Fibroblast of villous mesenchyme (primary cell): ENCODE measurements around the gene ZNHIT6. TPM values are rescaled to one million over a fixed set of nuclear protein-coding genes. Genes with fewer than 3 reads are reported as not detected.
"Not testable (repeated sequence)": the region's sequence is repeated elsewhere in the genome, so short reads cannot be mapped to it uniquely, and the experiment has no call there.

Source experiments
- DNase-seq: peaks from one replicate; pipeline ENCODE4 v3.0.0-alpha.2; 2010; ENCODE audit warnings: low read depth
- H3K4me3 ChIP-seq: 2 replicates; pipeline ENCODE4 v1.5.1; 2011; ENCODE audit warnings: low read depth, mild to moderate bottlenecking, low read length
- CTCF ChIP-seq: IDR thresholded peaks from 2 replicates; pipeline ENCODE4 v1.5.1; 2012; ENCODE audit warnings: low read depth, mild to moderate bottlenecking, low read length; ENCODE audit not compliant: insufficient read depth
- total RNA-seq: library from RNA; depleted of rRNA; stranded (reverse); fragments of >200 nt; gene quantifications from 2 replicates; pipeline ENCODE4 v1.2.3, GENCODE V29; 2012

Gene ZNHIT6
- total RNA-seq, 1 donor: 17.3 TPM

DNA sequence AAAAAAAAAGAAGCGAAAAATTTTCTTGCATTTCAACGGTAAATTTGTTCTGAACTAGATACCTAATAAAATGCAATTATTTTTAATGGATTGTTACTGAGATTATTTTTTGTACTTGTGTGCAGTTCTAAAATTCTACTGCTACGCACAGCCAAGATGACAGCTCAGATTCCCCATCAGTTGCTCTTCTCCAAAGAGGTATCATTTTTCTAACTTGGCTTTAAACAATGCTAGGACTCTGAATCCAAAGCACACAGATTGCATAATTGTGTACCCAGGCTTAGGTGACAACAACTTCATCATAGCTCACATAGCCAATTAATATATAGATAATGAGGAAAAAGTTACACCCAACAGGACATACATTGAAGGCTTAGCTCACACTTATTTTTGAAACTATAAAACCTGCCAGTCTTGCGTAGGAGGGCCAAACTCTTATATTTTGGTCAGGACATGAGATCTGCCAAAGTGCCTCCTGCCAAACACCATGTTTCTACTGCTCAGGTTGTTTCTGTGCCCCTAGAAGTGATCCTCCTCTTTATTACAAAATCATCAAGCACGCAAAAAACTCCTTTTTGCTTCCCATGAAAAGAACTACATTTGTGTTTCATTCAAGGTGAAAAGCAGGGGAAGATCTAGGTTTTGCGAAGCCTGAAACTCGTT is 10.6 kb upstream of the ZNHIT6 start:
- TF ChIP-seq CTCF: no peak
- H3K4me3 ChIP-seq: no peak overlapping the region
- no peak for DNase-seq

- not testable (repeated sequence) for DNase-seq, H3K4me3 ChIP-seq
These were observed 6.3 kb upstream of the ZNHIT6 start for GRCh38 chr1:85714418-85715114.

GRCh38 chr1:85708829-85709227 is 595 bp upstream of the ZNHIT6 start:
- no peak for DNase-seq
- H3K4me3 ChIP-seq: peak overlapping the region; percentile 99
- no peak for TF ChIP-seq CTCF

DNA sequence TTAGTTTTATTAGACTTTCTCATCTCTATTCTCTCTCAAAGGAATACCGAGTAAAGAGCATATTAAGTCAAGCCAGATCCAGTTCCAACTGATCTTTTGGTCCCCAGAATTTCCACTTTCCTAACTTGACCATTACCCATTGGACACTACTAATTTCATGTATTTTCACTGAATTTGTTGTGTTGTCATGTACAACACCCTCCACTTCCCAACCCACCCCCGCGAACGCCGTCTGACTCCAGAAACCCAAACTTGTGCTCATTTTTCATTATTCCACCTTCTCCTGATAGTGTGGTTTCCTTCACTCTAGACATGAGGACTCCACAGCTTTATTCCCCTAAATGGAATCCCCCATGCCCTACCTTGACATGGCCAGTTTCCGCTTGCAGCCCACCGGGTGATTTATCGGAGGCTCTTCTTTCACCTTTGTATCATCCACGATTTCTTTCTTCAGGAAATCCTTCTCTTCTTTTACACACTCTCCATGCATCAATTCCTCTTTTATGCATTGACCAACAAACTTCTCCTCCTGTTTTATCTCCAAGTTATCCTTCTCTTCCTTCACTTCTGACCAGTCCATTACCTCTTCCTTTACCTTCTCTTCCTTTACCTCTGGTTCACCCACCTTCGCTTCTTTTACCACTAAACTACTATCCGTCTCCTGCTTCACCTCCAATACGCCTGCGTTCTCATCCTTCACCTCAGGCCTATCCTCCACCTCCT is 805 bp downstream of the ZNHIT6 start:
- H3K4me3 ChIP-seq: peak overlapping the region; percentile 99
- no peak for TF ChIP-seq CTCF
- no peak for DNase-seq

- no peak overlapping the region for H3K4me3 ChIP-seq
- no peak for DNase-seq
- no peak for TF ChIP-seq CTCF
These were observed 2.3 kb downstream of the ZNHIT6 start for GRCh38 chr1:85705940-85706339.

DNA sequence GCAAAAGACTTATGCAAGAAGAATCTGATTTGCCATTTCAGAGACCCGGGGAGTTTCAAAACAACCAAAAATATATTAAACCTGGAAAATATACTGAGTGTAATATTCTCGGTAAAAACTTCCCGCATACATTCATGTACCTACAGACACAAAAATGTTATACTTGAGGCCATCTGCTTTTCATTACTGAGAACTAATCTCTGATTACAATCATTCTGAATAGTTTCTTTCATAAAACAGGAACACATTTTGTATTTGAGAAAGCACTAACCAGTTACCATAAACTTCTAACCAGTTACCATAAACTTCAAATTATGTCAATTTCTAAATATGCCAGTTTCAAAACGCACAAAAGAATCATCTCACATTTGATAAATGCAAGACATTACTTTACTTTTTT is 7.8 kb downstream of the ZNHIT6 start:
- peak; percentile 19 for DNase-seq
- TF ChIP-seq CTCF: no peak
- no peak overlapping the region for H3K4me3 ChIP-seq

DNA sequence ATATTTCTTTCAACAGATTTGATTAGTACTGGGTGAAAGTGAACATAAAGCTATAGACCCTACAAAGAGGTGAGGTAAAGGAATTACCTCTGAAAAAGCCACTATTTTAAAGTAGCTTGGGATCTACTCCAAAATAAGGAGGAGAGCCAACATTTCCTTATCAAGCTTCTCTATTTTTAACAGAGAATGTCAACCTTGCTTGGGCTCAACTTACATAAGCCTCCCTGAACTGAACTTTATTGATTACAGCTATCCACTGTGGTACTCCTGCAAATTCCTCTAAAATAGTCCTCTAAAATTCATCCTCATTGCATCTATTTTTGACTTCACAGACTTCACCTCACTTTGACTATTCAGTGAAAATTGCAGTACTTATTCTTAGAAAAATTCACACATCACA is 10.3 kb downstream of the ZNHIT6 start:
- no peak for TF ChIP-seq CTCF
- no peak for DNase-seq
- no peak overlapping the region for H3K4me3 ChIP-seq
